Mucosa of stomach (tissue), 1 donor: ENCODE results near the gene PTPN7.
"Not testable (repeated sequence)": the region's sequence is repeated elsewhere in the genome, so short reads cannot be mapped to it uniquely, and the experiment has no call there.

ENCODE experiments used
- H3K27me3 ChIP-seq: one replicate; pipeline ENCODE4 v1.7.0; 2013; ENCODE audit warnings: mild to moderate bottlenecking, low read length; ENCODE audit not compliant: control insufficient read depth, insufficient read depth
- H3K36me3 ChIP-seq: one replicate; pipeline ENCODE4 v1.7.0; 2013; ENCODE audit warnings: low read length; ENCODE audit not compliant: control insufficient read depth, insufficient read depth
- H3K4me1 ChIP-seq: one replicate; pipeline ENCODE4 v1.7.0; 2013; ENCODE audit warnings: mild to moderate bottlenecking, low read length; ENCODE audit not compliant: control insufficient read depth, insufficient read depth
- H3K4me3 ChIP-seq: one replicate; pipeline ENCODE4 v1.7.0; 2013; ENCODE audit warnings: low read length
- H3K9ac ChIP-seq: one replicate; pipeline ENCODE4 v1.7.0; 2013; ENCODE audit warnings: mild to moderate bottlenecking, low read length, moderate library complexity
- H3K9me3 ChIP-seq: one replicate; pipeline ENCODE4 v1.7.0; 2013; ENCODE audit warnings: mild to moderate bottlenecking, low read length, moderate library complexity; ENCODE audit not compliant: control insufficient read depth
- donor health status: Pancreatic carcinoma.

The PTPN7 gene

GRCh38 chr1:202199040-202199889, 38.9 kb upstream of the PTPN7 start:
- Histone ChIP-seq H3K9ac (peak overlapping the region; percentile 15), H3K4me1 (peaks cover 24% of the 10 kb centered on the region), H3K9me3 (no peaks in the 10 kb centered on the region), H3K4me3 (no peak overlapping the region), H3K27me3 (peaks cover 6% of the 10 kb centered on the region), H3K36me3 (no peaks in the 10 kb centered on the region)

GRCh38 chr1:202198366-202198724, 37.9 kb upstream of the PTPN7 start:
- Histone ChIP-seq H3K9ac (no peak overlapping the region), H3K36me3 (no peaks in the 10 kb centered on the region), H3K4me3 (no peak overlapping the region), H3K27me3 (peaks cover 15% of the 10 kb centered on the region), H3K4me1 (peaks cover 26% of the 10 kb centered on the region), H3K9me3 (no peaks in the 10 kb centered on the region)

GRCh38 chr1:202197653-202198365, 37.4 kb upstream of the PTPN7 start:
- no peak overlapping the region for H3K4me3 ChIP-seq
- peaks cover 31% of the 10 kb centered on the region for H3K4me1 ChIP-seq
- H3K27me3 ChIP-seq, result peaks cover 21% of the 10 kb centered on the region
- H3K9me3 ChIP-seq, result no peaks in the 10 kb centered on the region
- no peak overlapping the region for H3K9ac ChIP-seq
- H3K36me3 ChIP-seq, result no peaks in the 10 kb centered on the region

- Histone ChIP-seq H3K9me3 (no peaks in the 10 kb centered on the region), H3K36me3 (no peaks in the 10 kb centered on the region), H3K9ac (no peak overlapping the region), H3K4me1 (peaks cover 18% of the 10 kb centered on the region), H3K27me3 (peaks cover 24% of the 10 kb centered on the region), H3K4me3 (no peak overlapping the region)
Measured at GRCh38 chr1:202194328-202194648, 33.9 kb upstream of the PTPN7 start.

DNA sequence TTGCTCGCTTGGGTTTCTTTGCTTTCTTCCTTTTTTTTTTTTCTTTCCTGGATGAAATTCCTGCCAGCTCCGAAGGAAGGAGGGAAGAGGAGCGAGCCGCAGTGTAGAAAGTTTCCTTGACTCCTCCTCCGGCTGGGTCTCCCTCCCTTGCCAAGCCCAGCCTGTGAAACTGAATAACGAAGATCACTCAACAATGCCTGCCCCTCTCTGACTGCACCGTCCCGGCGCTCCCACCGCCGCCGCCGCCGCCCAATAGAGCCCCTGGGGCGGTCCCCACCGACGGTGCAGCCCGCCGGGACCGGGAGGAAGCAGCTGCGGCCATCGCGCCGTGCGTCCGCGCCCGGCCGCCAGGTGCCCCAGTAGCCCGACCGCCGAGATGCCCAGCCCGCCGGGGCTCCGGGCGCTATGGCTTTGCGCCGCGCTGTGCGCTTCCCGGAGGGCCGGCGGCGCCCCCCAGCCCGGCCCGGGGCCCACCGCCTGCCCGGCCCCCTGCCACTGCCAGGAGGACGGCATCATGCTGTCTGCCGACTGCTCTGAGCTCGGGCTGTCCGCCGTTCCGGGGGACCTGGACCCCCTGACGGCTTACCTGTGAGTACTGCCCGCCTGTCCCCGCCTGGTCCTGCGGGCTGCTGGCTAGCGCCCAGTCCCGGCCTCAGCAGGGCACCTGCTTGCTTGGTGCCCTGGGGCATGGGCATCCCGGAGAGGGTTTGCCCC, 33.4 kb upstream of the PTPN7 start, which contains the start of gene LGR6:
Gene LGR6, plus strand, starts transcription at position 186 of the 714 bp plus-strand sequence. Its CDS starts 191 bp downstream, at position 377.
- H3K9ac ChIP-seq, result no peak within 1 kb of the TSS
- peaks cover 24% of the 10 kb centered on the region for H3K27me3 ChIP-seq
- no peaks in the 10 kb centered on the region for H3K36me3 ChIP-seq
- no peak within 1 kb of the TSS for H3K4me3 ChIP-seq
- H3K4me1 ChIP-seq, result peaks cover 12% of the 10 kb centered on the region
- H3K9me3 ChIP-seq, result no peaks in the 10 kb centered on the region

DNA sequence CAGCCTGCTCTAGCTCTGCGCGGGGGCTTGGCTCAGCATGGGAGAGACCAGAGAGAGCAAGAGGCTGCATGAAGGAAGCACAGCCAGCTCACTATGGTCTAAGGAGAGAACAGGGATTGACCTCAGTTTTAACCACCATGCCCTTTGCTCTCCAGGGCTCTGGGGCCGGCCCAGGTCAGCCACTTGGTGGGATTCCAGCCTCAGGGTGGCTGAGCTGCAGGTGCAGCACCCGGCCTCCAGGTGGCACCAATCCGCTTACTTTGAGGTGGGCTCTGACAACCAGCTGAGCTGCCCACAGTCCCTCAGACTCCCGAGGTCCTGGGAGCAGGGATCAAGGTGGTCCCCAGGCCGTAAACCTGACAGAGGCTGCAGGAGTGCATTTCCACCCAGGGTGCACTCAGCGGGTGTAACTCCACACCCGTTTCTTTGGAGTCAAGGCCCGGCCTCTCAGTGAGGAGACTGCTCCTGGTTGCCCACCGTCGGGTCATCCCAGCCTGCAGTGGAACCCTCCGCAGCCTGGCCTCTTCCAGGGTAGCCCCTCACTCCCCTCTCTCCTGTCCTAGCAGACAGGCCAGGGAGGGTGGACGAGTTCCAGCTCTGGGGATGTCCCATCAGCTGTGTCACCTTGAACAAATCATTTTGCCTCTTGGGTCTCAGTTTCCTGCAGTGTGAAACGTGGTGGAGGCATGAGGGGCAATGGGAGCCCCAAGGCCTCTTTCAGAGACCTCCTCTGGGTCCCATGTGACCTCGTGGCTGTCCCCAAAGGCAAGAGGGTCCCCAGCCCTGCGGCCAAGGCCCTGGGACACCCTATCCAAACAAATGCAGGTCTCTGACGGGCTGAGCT, 32.6 kb upstream of the PTPN7 start:
- Histone ChIP-seq H3K4me1 (peaks cover 8% of the 10 kb centered on the region), H3K9me3 (no peaks in the 10 kb centered on the region), H3K36me3 (no peaks in the 10 kb centered on the region), H3K27me3 (peaks cover 24% of the 10 kb centered on the region), H3K9ac (no peak overlapping the region), H3K4me3 (no peak overlapping the region)

DNA sequence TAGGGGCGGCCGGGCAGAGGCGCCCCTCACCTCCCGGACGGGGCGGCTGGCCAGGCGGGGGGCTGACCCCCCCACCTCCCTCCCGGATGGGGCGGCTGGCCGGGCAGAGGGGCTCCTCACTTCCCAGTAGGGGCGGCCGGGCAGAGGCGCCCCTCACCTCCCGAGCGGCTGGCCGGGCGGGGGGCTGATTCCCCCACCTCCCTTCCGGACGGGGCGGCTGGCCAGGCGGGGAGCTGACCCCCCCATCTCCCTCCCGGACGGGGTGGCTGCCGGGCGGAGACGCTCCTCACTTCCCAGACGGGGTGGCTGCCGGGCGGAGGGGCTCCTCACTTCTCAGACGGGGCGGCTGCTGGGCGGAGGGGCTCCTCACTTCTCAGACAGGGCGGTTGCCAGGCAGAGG, 31.0 kb upstream of the PTPN7 start:
- not testable (repeated sequence) for H3K9ac ChIP-seq, H3K9me3 ChIP-seq, H3K36me3 ChIP-seq, H3K4me1 ChIP-seq, H3K4me3 ChIP-seq
- H3K27me3 ChIP-seq, result peaks cover 23% of the 10 kb centered on the region

- no peaks in the 10 kb centered on the region for H3K36me3 ChIP-seq
- H3K4me1 ChIP-seq, result peaks cover 8% of the 10 kb centered on the region
- no peaks in the 10 kb centered on the region for H3K9me3 ChIP-seq
- no peak overlapping the region for H3K4me3 ChIP-seq
- no peak overlapping the region for H3K9ac ChIP-seq
- H3K27me3 ChIP-seq, result peaks cover 30% of the 10 kb centered on the region
Measured at GRCh38 chr1:202189918-202190715, 29.7 kb upstream of the PTPN7 start.

DNA sequence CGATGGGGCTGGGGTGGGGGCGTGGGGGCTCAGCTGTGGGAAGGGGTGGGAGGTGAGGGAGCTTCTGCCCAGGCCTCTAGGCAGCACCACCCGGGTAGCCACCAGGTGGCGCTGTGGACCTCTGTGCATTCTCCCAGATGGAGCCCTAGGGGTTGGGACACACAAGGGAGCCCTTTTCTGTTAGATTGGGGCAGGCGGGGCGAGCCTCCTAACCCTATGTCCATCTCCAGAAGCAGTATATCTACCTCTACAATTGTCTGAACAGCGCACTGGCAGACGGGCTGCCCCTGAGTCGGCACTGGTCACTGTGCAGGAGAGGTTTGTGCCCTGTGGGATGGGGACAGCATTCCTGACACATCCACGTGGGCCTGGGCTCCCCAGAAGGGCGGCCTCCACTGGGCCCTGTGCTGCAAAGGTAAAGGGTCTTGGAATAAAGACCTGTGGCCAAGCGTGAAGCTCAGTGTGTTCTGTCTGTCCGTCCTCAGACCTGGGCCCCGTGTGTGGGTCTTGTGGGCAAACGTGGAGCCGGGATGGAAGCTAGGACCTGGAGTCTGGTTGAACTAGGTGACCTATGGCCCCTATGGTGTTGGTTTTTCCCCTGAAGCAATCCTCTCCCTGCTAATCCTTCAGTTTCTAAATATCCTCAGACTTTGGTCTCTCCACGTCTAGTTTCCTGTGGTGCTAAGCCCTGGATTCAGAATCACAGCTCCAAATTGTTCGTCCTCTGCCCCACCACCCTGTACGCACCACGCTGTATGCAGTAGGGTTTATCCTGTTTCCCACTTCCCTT, 28.8 kb upstream of the PTPN7 start:
- H3K9ac ChIP-seq, result no peak overlapping the region
- H3K27me3 ChIP-seq, result peaks cover 35% of the 10 kb centered on the region
- H3K4me1 ChIP-seq, result peaks cover 15% of the 10 kb centered on the region

GRCh38 chr1:202187697-202188407, 27.4 kb upstream of the PTPN7 start:
- Histone ChIP-seq H3K27me3 (peaks cover 22% of the 10 kb centered on the region), H3K9ac (no peak overlapping the region), H3K36me3 (no peaks in the 10 kb centered on the region), H3K9me3 (no peaks in the 10 kb centered on the region), H3K4me3 (no peak overlapping the region), H3K4me1 (peaks cover 8% of the 10 kb centered on the region)

More for the DNA sequence above, 28.8 kb upstream of the PTPN7 start:
- Histone ChIP-seq H3K4me3 (no peak overlapping the region), H3K36me3 (no peaks in the 10 kb centered on the region), H3K9me3 (no peaks in the 10 kb centered on the region)
